Heart right ventricle (tissue), 16 donors: ENCODE measurements around the gene ZNF823. TPM values are rescaled to one million over a fixed set of nuclear protein-coding genes. Genes with fewer than 3 reads are reported as not detected.

Source experiments
- ATAC-seq, 8 donors: fragments of 200-7000 bp; cut with Tn5 transposase; one replicate each; pipeline ENCODE4 v1.9.1; 2020; ENCODE audit warnings: mild to moderate bottlenecking in 8 of 8, moderate library complexity in 8 of 8, moderate number of reproducible peaks in 1 of 8
- DNase-seq, 2 donors: peaks; one replicate each; pipeline ENCODE4 v3.0.0-alpha.2; 2020
- H3K27ac ChIP-seq, 10 donors: fragments of 200-600 bp; sonication (generic) in 2 of 10; one replicate each; pipeline versions ENCODE4 v1.5.0 to v1.8.0; 2020 to 2022; ENCODE audit warnings: mild to moderate bottlenecking in 3 of 10
- H3K27me3 ChIP-seq, 7 donors: fragments of 200-600 bp; one replicate each; pipeline ENCODE4 v1.8.0; 2021 to 2022; ENCODE audit warnings: mild to moderate bottlenecking in 2 of 7
- H3K36me3 ChIP-seq, 9 donors: fragments of 200-600 bp; sonication (generic) in 1 of 9; one replicate each; pipeline versions ENCODE4 v1.5.0 to v1.8.0; 2020 to 2022; ENCODE audit warnings: mild to moderate bottlenecking in 2 of 9
- H3K4me1 ChIP-seq, 9 donors: fragments of 200-600 bp; sonication (generic) in 1 of 9; one replicate each; pipeline versions ENCODE4 v1.5.0 to v1.8.0; 2020 to 2022; ENCODE audit warnings: mild to moderate bottlenecking in 4 of 9
- H3K4me3 ChIP-seq, 10 donors: fragments of 200-600 bp; sonication (generic) in 2 of 10; one replicate each; pipeline versions ENCODE4 v1.5.0 to v1.8.0; 2020 to 2022; ENCODE audit warnings: mild to moderate bottlenecking in 7 of 10, moderate library complexity in 2 of 10
- H3K9me3 ChIP-seq, 11 donors: fragments of 200-600 bp in 10 of 11; sonication (generic) in 2 of 11; one replicate each; pipeline versions ENCODE4 v1.5.0 to v1.8.0; 2013 to 2022; ENCODE audit warnings: mild to moderate bottlenecking in 2 of 11, control low read depth in 1 of 11, moderate library complexity in 1 of 11
- WGBS, 2 donors: extraction: QIAGEN DNeasy Blood & Tissue Kit; methylation state at CpG; one replicate each; pipeline ENCODE4 v1.1.7; 2013; ENCODE audit warnings: inconsistent platforms in 1 of 2; 5-methylcytosine and 5-hydroxymethylcytosine counted together
- intact Hi-C, 10 donors: fragments of 100-400 bp; cut with DNase I; formaldehyde crosslinking; loops; one replicate each; pipeline versions ENCODE4 v1.11.1 to v1.14.2; 2022
- polyA plus RNA-seq, 2 donors: library from polyadenylated mRNA; stranded (reverse); fragments of 200-250 nt; gene quantifications; one replicate each; pipeline ENCODE4 v1.2.3, GENCODE V29; 2013
- total RNA-seq, 10 donors: library from RNA; stranded (reverse); fragmentation: NEBNext Ultra II Directional in 3 of 10; extraction: Animal tissue kit (Norgen Biotek cat#: 25700) in 3 of 10; gene quantifications; one replicate each; pipeline versions ENCODE4 v1.2.1 to v1.2.4, GENCODE V29; 2021 to 2023
- TF ChIP-seq, protein P1 (sequence below), 9 donors: fragments of 200-600 bp; sonication (generic) in 2 of 9; IDR thresholded peaks; one replicate each; pipeline versions ENCODE4 v1.5.0 to v1.8.0; 2021 to 2022; ENCODE audit warnings: antibody characterized with exemption in 9 of 9, mild to moderate bottlenecking in 5 of 9, moderate library complexity in 1 of 9
- donor health status: Arrhythmogenic right ventricular cardiomyopathy.
- donor health status: ischemic (EF 13 %, LVEDD 7.1; RV severe dilation, severe dysfunction).
- donor health status: healthy with polysubstance abuse.
- donor health status: DM: no; HTN: yes; CAD: no.
- donor health status: DM: no; HTN: no; CAD: no.
- donor health status: ischemic (EF 25% LVEDD 6.9; RV normal size, moderate dysfunction).
- donor health status: ischemic (EF 25% LVEDD 5.7; RV mildly dilated, moderate dysfunction).
- donor health status: healthy.
- donor health status: DM: yes; HTN: yes; CAD: no.
- donor health status: Ischemic cardiomyopathy.
- donor health status: ischemic (EF 35%, LVEDD 5.7; RV mildly dilated, moderate dysfunction).
- donor health status: nonischemic (EF 11% LVEDD 7.7; RV severe dilation, severe dysfunction).
- donor health status: DM: yes; HTN: yes; CAD: no.
- donor health status: PGD.
- donor health status: ischemic (EF 29% LVEDD 5.4; RV normal size, mild dysfunction).
- donor health status: nonischemic (EF 23%, LVEDD 6.1; RV moderate dilation, normal function).

Gene ZNF823
- total and polyA plus RNA-seq, 12 donors = 2.0 to 5.7 (median 3.3) TPM

DNA sequence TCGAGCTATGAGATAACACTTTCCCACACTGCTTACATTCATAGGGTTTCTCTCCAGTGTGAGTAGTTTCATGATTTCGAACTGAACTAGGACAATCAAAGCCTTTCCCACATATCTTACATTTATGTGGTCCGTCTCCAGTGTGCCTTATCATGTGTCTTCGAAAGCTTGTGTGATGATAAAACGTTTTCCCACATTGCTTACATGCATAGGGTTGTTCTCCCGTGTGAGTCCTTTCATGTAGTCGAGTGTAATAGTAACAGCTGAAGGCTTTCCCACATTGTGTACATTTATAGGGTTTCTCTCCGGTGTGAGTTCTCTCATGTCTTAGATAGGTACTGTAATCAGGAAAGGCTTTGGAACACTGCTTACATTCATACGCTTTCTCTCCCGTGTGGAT, 16.3 kb downstream of the ZNF823 start:
- Histone ChIP-seq H3K36me3 (peaks cover 0 to 72% (median 44%) of the 10 kb centered on the region in 9 donors), H3K4me3 (no peak overlapping the region), H3K9me3 (peaks cover 0 to 90% (median 2%) of the 10 kb centered on the region in 11 donors), H3K4me1 (no peaks in the 10 kb centered on the region), H3K27me3 (no peaks in the 10 kb centered on the region), H3K27ac (no peak overlapping the region)
- intact Hi-C loops = no loop called here
- no peak for DNase-seq
- TF ChIP-seq, protein P1, sequence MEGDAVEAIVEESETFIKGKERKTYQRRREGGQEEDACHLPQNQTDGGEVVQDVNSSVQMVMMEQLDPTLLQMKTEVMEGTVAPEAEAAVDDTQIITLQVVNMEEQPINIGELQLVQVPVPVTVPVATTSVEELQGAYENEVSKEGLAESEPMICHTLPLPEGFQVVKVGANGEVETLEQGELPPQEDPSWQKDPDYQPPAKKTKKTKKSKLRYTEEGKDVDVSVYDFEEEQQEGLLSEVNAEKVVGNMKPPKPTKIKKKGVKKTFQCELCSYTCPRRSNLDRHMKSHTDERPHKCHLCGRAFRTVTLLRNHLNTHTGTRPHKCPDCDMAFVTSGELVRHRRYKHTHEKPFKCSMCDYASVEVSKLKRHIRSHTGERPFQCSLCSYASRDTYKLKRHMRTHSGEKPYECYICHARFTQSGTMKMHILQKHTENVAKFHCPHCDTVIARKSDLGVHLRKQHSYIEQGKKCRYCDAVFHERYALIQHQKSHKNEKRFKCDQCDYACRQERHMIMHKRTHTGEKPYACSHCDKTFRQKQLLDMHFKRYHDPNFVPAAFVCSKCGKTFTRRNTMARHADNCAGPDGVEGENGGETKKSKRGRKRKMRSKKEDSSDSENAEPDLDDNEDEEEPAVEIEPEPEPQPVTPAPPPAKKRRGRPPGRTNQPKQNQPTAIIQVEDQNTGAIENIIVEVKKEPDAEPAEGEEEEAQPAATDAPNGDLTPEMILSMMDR (IDR thresholded peaks at IDR 0.05) = no peak
- WGBS, 2 donors = 97% methylated on average over 10 of the region's 10 CpGs
- ATAC-seq = no peak

DNA sequence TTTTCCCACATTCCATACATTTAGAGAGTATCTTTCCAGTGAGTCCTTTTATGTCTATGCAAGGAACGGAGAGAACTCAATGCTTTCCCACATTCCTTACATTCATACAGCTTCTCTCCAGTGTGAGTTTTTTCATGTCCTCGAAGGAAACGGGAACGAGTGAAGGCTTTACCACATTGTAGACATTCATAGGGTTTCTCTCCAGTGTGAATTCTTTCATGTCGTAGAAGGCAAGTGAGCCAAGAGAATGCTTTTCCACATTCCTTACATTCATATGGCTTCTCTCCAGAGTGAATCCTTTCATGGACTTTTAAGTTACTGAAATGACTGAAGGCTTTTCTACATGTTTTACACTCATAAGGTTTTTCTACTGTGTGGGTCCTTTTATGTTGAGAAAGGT, 17.1 kb downstream of the ZNF823 start:
- WGBS, 2 donors = 72 to 76% methylated on average over 5 of the region's 5 CpGs
- TF ChIP-seq, protein P1 (IDR thresholded peaks at IDR 0.05) = no peak
- no peak for ATAC-seq

DNA sequence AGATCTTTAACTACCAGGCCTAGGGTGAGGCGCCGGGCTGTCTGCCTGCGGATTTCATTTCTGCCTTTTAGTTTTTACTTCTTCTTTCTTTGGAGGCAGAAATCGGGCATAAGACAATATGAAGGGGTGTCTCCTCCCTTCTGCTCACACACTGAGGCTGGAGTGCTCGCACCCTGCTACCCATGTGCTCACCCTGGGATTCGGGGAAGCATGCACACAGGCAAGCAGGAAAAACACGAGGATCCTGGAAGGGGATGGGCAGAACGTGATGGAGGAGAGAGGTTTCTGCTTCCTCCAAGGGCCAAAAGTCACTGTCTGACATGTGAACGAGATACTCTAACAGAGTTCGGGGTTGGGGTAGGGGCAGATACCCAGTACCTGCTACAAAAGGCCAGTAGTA, 28.4 kb downstream of the ZNF823 start:
- Histone ChIP-seq H3K9me3 (no peaks in the 10 kb centered on the region), H3K4me3 (no peak overlapping the region), H3K4me1 (no peaks in the 10 kb centered on the region), H3K36me3 (no peaks in the 10 kb centered on the region), H3K27ac (no peak overlapping the region), H3K27me3 (no peaks in the 10 kb centered on the region)
- DNase-seq = no peak
- no peak for ATAC-seq
- TF ChIP-seq, protein P1 (IDR thresholded peaks at IDR 0.05) = no peak
- 84 to 85% methylated on average over 10 of the region's 10 CpGs for WGBS, 2 donors
- intact Hi-C loops = no loop called here

More for the DNA sequence above, 17.1 kb downstream of the ZNF823 start:
- intact Hi-C loops = no loop called here
- H3K4me1 ChIP-seq = no peaks in the 10 kb centered on the region
- peaks cover 0 to 83% (median 2%) of the 10 kb centered on the region in 11 donors for H3K9me3 ChIP-seq
- no peak overlapping the region for H3K27ac ChIP-seq
- DNase-seq = no peak
- no peak overlapping the region for H3K4me3 ChIP-seq
- peaks cover 0 to 72% (median 43%) of the 10 kb centered on the region in 9 donors for H3K36me3 ChIP-seq
- H3K27me3 ChIP-seq = no peaks in the 10 kb centered on the region

DNA sequence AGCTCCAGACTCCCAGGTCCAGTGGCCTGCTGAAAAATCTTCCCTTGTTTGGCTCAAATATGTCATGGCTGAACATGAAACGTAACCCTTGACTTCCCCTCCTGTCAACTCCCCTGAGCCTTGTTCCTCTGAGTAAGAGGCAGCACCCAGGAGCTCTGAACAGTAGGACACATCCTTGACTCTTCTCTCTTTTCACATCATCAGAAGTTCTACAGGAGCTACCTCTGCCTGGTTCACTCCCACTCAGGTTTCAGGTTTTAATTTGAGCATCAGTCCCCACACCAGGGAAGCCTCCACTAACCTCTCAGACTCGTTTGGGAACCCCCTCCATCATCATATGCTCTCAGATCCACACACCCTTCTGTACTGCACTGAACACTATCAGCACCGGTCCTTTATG, 30.3 kb downstream of the ZNF823 start:
- Histone ChIP-seq H3K36me3 (no peaks in the 10 kb centered on the region), H3K9me3 (no peaks in the 10 kb centered on the region), H3K4me1 (no peaks in the 10 kb centered on the region), H3K27ac (no peak overlapping the region), H3K27me3 (no peaks in the 10 kb centered on the region), H3K4me3 (no peak overlapping the region)
- TF ChIP-seq, protein P1 (IDR thresholded peaks at IDR 0.05) = no peak
- intact Hi-C loops = no loop called here
- WGBS, 2 donors = 60 to 63% methylated on average over 3 of the region's 3 CpGs
- DNase-seq = no peak
- ATAC-seq = no peak
